ENCODE measurements around the gene TMCC3.
"Not testable (repeated sequence)": the region's sequence is repeated elsewhere in the genome, so short reads cannot be mapped to it uniquely, and the experiment has no call there.

The TMCC3 gene

DNA sequence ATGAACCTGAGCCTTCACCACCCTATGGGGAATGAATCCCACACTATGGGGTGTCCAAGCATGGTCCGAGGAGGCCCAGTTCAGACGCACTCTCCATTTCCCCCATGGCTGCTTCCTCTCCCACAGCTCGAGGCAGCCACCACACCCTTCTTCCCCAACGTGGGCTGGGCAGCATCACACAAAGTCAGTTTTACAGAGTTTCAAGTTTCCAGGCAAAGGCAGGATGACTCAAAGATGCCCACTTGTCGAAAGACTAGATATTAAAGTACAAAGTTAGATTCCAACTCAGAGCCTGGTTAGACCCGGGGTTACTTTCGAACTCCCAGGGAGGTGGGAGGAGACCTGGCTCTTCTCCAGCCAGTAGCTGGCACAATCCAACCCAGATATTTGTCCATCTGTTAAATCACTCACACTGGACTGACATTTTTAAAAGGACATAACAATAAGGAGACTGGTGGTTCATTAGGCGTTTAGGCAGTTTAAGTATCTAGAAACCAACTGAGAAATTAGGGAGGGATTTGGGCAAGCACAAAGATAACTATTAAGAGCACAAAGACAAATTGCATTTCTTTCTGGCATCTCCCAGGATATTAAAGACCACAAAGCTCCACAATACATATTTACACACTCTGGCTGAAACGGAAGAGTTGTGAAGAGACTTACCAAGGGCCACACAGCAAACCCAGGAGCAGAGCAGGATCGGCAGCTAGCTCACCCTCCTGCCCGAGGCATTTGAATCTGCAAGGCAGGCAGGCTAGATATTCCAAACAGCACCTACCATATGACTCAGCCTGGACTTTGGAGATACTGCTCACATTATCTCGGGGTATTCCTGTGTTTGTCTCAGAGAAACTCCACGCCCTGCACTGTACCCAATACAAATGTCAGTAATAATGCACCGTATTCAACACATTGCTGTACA, 34.8 kb downstream of the TMCC3 start:
- DNase-seq (ENCODE audit: low spot score): no peak
- no peaks in the 10 kb centered on the region for H3K9me3 Mint-ChIP-seq
- H3K36me3 Mint-ChIP-seq (ENCODE audit: low read depth): no peaks in the 10 kb centered on the region
- H3K4me3 Mint-ChIP-seq: no peak overlapping the region
- H3K27me3 Mint-ChIP-seq (ENCODE audit: low read depth): peaks cover 2% of the 10 kb centered on the region
- H3K4me1 Mint-ChIP-seq (ENCODE audit: low read depth): peaks cover 5% of the 10 kb centered on the region
- no peak overlapping the region for H3K27ac Mint-ChIP-seq

DNA sequence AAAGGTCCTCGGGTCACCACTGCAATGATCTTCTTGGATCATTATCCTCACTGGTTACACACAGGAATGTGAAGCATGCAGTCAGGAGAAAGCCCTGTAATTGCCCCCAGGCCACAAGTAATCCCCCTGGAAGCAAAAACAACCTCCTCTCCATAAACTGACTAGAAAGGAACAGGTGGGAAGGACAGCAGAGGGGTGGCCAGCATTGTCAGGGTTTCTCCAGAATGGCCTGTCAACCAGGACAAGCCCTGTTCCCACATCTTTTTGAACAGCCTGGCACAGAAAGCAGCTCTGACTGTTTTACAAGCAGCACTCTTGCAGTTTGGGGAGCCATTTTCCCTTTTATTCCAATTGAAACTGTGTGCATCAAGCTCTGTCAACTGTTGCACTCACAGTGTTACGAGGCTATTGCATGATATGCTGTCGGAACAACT, 36.1 kb downstream of the TMCC3 start:
- Mint-ChIP-seq H3K9me3 (no peaks in the 10 kb centered on the region), H3K4me1 (ENCODE audit: low read depth) (peaks cover 4% of the 10 kb centered on the region), H3K27ac (no peak overlapping the region), H3K27me3 (ENCODE audit: low read depth) (peaks cover 11% of the 10 kb centered on the region), H3K36me3 (ENCODE audit: low read depth) (no peaks in the 10 kb centered on the region), H3K4me3 (no peak overlapping the region)
- DNase-seq (ENCODE audit: low spot score): no peak

DNA sequence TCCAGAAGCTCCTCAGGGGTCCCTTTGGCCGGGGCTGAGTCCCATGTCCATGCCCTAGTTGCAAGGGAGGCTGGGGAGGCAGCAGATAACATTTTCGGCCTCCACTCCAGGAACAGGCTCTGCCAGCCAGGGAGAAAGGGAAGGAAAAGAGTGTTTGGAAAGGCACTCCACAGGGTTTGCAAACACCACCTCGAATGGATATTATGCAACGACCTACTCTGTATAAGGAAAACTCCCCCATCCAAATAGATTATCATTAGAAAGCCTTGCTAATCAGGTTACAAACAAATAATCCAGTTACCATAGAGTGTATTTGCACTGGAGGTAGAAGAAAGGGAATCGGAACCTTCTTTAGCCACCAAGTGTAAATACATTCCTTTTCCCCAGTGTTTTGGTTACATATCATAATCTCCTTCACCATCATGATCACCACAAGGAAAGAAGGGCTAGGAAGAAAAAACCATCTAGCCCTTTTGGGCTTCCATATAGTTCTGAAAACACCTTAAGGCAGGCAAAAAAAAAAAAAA, 40.4 kb downstream of the TMCC3 start:
- Mint-ChIP-seq H3K27ac (no peak overlapping the region), H3K9me3 (no peaks in the 10 kb centered on the region), H3K36me3 (ENCODE audit: low read depth) (no peaks in the 10 kb centered on the region), H3K4me1 (ENCODE audit: low read depth) (no peaks in the 10 kb centered on the region), H3K4me3 (no peak overlapping the region), H3K27me3 (ENCODE audit: low read depth) (peaks cover 26% of the 10 kb centered on the region)
- no peak for DNase-seq (ENCODE audit: low spot score)

DNA sequence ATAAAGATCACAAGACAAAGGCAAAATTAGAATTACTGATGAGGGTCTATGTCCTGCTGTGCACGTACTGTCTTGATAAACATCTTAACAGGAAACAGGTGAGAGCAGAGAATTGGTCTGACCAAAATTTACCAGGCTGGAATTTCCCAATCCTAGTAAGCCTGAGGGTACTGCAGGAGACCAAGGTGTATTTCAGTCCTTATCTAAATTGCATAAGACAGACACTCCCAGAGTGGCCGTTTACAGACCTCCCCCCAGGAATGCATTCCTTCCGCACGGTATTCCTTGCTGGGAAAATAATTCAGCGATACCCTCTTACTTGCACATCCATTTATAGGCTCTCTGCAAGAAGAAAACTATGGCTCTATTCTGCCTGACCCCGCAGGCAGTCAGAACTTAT, 43.5 kb downstream of the TMCC3 start:
- H3K36me3 Mint-ChIP-seq (ENCODE audit: low read depth); H3K9me3 Mint-ChIP-seq; H3K27ac Mint-ChIP-seq; DNase-seq (ENCODE audit: low spot score); H3K4me3 Mint-ChIP-seq; H3K4me1 Mint-ChIP-seq (ENCODE audit: low read depth): not testable (repeated sequence)
- peaks cover 33% of the 10 kb centered on the region for H3K27me3 Mint-ChIP-seq (ENCODE audit: low read depth)

DNA sequence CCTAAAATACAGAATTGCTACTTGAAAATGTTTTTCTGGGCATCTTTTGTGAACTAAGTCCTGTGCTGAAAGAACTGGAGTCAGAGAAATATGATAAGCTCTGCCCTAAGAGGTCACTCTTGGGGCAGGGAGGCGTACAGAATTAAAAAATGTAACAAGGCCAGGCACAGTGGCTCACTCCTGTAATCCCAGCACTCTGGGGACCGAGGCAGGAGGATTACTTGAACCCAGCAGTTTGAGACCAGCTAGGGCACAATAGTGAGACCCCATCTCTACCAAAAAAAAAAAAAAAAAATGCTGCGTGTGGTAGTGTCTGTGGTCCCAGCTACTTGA, 46.0 kb downstream of the TMCC3 start:
- no peak overlapping the region for H3K4me3 Mint-ChIP-seq
- no peak for DNase-seq (ENCODE audit: low spot score)
- no peak overlapping the region for H3K27ac Mint-ChIP-seq
- H3K36me3 Mint-ChIP-seq (ENCODE audit: low read depth): no peaks in the 10 kb centered on the region
- H3K4me1 Mint-ChIP-seq (ENCODE audit: low read depth): no peaks in the 10 kb centered on the region
- peaks cover 24% of the 10 kb centered on the region for H3K27me3 Mint-ChIP-seq (ENCODE audit: low read depth)
- no peaks in the 10 kb centered on the region for H3K9me3 Mint-ChIP-seq

DNA sequence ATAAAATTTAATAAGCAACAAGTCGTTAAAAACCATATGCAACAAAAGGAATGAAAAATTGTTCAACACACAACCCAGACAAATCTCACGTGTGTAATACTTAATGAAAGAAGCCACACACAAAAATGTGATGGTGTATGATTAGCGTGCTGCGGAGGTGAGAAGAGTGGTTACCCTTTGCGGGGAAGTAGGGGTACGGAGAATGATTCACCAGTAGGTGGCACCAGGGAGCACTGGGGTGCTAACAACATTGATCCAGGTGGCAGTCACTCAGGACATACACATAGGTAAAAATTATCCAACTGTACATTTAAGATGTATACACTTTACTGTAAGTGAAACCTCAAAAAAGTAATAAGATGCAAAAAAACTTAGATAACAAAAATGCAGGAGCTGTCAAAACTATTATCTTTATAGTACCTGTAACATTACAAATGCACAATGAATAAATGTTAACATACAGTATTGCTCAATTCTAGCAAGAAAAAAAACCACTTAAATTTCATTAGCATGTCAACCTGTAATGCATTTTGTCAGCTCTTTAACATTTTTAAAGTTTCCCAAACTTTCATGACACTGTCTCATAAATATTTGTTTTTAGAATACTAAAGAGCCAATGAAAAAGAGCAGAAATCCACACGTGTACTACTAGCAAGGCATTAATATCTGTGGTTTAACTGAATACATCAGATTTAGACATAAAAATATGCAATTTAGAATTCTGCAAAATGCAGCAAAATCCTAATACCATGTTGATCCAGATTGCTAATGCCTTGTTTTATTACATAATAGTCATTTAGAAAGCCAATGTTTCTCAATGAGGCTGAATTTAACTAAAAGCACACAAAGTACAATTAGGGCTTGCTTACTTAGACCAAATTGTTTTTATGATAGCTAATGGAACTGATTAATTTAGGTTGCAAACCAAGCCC, 46.7 kb downstream of the TMCC3 start:
- Mint-ChIP-seq H3K27ac (no peak overlapping the region), H3K36me3 (ENCODE audit: low read depth) (no peaks in the 10 kb centered on the region), H3K4me1 (ENCODE audit: low read depth) (no peaks in the 10 kb centered on the region), H3K27me3 (ENCODE audit: low read depth) (peaks cover 19% of the 10 kb centered on the region), H3K4me3 (no peak overlapping the region), H3K9me3 (no peaks in the 10 kb centered on the region)
- no peak for DNase-seq (ENCODE audit: low spot score)

DNA sequence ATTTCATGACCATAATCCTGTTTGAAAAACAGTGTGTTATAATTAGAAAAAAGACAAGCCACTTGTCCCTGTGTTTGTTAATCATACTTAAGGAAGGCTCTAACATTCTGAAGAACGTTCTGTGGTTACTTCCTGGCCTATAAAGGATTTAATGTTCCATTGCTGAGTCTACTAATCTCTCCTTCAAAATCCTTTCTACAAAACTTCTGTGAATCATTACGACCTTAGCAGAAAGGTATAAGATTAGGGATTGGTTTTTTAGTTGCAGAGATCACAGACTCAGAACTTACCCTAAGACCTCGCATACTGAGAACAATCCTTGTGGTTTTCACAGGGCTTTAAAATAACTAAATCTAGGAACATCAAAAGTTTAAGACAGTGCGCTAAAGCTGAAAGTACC, 48.3 kb downstream of the TMCC3 start:
- H3K27me3 Mint-ChIP-seq (ENCODE audit: low read depth): peaks cover 21% of the 10 kb centered on the region
- H3K9me3 Mint-ChIP-seq: no peaks in the 10 kb centered on the region
- H3K4me1 Mint-ChIP-seq (ENCODE audit: low read depth): no peaks in the 10 kb centered on the region
- H3K27ac Mint-ChIP-seq: no peak overlapping the region
- no peaks in the 10 kb centered on the region for H3K36me3 Mint-ChIP-seq (ENCODE audit: low read depth)
- DNase-seq (ENCODE audit: low spot score): no peak
- H3K4me3 Mint-ChIP-seq: no peak overlapping the region

DNA sequence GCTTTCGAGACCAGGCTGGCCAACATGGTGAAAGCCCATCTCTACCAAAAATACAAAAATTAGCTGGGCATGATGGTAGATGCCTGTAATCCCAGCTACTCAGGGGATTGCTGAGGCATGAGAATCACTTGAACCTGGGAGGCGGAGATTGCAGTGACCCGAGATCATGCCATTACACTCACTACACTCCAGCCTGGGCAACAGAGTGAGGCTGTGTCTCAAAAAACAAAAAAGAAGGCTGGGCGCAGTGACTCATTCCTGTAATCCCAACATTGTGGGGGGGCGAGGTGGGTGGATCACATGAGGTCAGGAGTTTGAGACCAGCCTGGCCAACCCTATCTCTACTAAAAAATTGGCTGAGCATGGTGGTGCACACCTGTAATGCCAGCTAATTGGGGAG, 49.0 kb downstream of the TMCC3 start:
- H3K36me3 Mint-ChIP-seq (ENCODE audit: low read depth); H3K27ac Mint-ChIP-seq: not testable (repeated sequence)

DNA sequence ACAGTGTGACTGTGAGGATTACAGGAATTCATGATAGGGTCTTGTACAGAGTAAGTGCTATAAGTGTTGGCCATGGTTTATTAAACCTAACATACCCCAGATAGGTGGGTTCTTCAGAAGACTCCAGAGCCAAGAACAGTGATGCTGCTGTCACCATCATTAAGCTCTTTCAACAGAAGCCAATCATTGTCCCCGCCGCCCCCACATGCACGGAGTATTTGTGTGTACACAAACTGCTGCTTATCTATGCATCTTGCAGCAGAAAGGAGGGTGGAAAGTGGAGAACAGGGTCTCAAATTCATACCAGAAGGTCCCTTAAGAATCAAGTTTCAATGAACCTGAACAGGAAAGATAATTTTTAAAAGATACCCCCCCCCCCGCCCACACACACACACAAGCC, 51.2 kb downstream of the TMCC3 start:
- H3K4me1 Mint-ChIP-seq (ENCODE audit: low read depth): no peaks in the 10 kb centered on the region
- H3K27me3 Mint-ChIP-seq (ENCODE audit: low read depth): peaks cover 15% of the 10 kb centered on the region
- no peaks in the 10 kb centered on the region for H3K9me3 Mint-ChIP-seq
- H3K36me3 Mint-ChIP-seq (ENCODE audit: low read depth): no peaks in the 10 kb centered on the region
- DNase-seq (ENCODE audit: low spot score): no peak
- no peak overlapping the region for H3K4me3 Mint-ChIP-seq
- H3K27ac Mint-ChIP-seq: no peak overlapping the region

More for the DNA sequence above, 49.0 kb downstream of the TMCC3 start:
- not testable (repeated sequence) for H3K4me1 Mint-ChIP-seq (ENCODE audit: low read depth); H3K4me3 Mint-ChIP-seq; DNase-seq (ENCODE audit: low spot score); H3K9me3 Mint-ChIP-seq
- H3K27me3 Mint-ChIP-seq (ENCODE audit: low read depth): peaks cover 21% of the 10 kb centered on the region

DNA sequence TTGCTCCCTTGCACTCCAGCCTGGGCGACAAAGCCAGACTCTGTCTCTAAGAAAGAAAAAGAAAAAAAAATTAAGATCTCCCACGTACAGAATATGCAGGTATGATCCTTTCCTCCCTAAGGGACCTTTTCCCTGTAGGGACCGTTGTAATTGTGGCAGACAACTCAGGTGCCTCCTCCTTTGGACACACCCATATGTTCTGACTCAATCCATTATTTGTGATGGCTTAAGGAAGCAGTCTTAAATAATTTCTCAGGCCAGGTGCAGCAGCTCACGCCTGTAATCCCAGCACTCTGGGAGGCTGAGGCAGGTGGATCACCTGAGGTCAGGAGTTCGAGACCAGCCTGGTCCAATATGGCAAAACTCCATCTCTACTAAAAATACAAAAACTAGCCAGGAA, 53.1 kb downstream of the TMCC3 start:
- no peak for DNase-seq (ENCODE audit: low spot score)
- Mint-ChIP-seq H3K36me3 (ENCODE audit: low read depth) (no peaks in the 10 kb centered on the region), H3K27ac (no peak overlapping the region), H3K9me3 (no peaks in the 10 kb centered on the region), H3K4me1 (ENCODE audit: low read depth) (no peaks in the 10 kb centered on the region), H3K4me3 (no peak overlapping the region), H3K27me3 (ENCODE audit: low read depth) (peaks cover 13% of the 10 kb centered on the region)

DNA sequence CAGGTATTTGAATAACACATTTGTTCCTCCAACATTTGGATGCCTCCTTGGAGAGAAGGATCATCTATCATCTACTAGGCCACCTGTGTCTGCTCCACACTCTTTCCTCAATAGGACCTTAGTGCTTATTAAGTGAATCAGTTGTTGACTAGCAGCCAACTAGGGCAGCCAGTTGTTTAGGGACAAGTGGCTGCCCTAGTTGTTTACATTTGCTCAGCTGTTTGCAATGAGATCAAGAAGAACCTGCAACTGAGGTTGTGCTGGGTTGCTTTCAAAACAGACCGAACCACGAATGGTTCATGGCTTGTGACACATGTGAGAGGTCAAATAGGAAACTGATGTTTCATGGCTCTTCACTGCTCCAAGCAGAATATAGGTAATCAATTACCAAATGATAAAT, 53.8 kb downstream of the TMCC3 start:
- Mint-ChIP-seq H3K27ac (no peak overlapping the region), H3K4me1 (ENCODE audit: low read depth) (no peaks in the 10 kb centered on the region), H3K4me3 (no peak overlapping the region), H3K27me3 (ENCODE audit: low read depth) (peaks cover 13% of the 10 kb centered on the region), H3K9me3 (no peaks in the 10 kb centered on the region), H3K36me3 (ENCODE audit: low read depth) (no peaks in the 10 kb centered on the region)
- DNase-seq (ENCODE audit: low spot score): no peak

DNA sequence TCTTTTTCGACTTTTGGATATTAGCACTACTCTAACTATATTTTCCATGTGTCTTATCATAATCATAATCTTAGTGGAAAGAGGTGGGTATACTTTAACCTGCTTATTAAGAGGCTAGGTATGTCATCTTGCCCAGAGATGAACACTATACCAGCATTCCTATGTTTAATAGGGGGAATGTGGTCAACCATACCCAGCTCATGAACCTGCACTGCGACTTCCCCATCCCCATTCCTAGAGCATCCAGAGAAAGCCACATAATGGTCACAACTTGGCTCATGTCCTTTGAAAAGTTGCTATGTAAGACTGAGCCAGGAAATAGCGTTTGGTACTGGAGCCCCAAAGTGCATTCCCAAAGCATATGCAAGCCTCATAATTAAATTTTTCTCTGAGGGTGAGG, 55.2 kb downstream of the TMCC3 start:
- DNase-seq (ENCODE audit: low spot score): no peak
- no peaks in the 10 kb centered on the region for H3K36me3 Mint-ChIP-seq (ENCODE audit: low read depth)
- no peak overlapping the region for H3K4me3 Mint-ChIP-seq
- peaks cover 13% of the 10 kb centered on the region for H3K27me3 Mint-ChIP-seq (ENCODE audit: low read depth)
- no peaks in the 10 kb centered on the region for H3K4me1 Mint-ChIP-seq (ENCODE audit: low read depth)
- no peaks in the 10 kb centered on the region for H3K9me3 Mint-ChIP-seq
- H3K27ac Mint-ChIP-seq: no peak overlapping the region

DNA sequence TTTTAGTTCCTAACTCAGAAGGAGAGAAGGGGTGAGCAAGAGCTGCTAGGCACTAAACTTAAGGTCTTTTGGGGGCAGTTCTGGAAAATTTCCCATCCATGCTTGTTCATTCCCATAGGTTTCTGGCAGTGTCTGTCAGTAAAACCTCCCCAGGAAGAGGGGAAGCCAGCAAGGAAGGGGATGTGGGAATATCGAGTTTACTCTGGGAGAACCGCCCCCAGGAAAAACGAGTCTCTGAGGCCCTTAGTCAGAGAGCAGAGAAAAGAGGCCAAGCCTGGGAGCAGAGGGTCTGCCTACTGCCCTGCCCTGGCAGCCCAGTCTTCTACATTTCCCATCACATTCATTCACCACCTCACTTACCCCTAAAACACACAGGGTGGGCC, 55.9 kb downstream of the TMCC3 start:
- no peak overlapping the region for H3K4me3 Mint-ChIP-seq
- no peaks in the 10 kb centered on the region for H3K4me1 Mint-ChIP-seq (ENCODE audit: low read depth)
- H3K36me3 Mint-ChIP-seq (ENCODE audit: low read depth): no peaks in the 10 kb centered on the region
- no peak for DNase-seq (ENCODE audit: low spot score)
- no peaks in the 10 kb centered on the region for H3K9me3 Mint-ChIP-seq
- H3K27me3 Mint-ChIP-seq (ENCODE audit: low read depth): peaks cover 11% of the 10 kb centered on the region
- no peak overlapping the region for H3K27ac Mint-ChIP-seq

DNA sequence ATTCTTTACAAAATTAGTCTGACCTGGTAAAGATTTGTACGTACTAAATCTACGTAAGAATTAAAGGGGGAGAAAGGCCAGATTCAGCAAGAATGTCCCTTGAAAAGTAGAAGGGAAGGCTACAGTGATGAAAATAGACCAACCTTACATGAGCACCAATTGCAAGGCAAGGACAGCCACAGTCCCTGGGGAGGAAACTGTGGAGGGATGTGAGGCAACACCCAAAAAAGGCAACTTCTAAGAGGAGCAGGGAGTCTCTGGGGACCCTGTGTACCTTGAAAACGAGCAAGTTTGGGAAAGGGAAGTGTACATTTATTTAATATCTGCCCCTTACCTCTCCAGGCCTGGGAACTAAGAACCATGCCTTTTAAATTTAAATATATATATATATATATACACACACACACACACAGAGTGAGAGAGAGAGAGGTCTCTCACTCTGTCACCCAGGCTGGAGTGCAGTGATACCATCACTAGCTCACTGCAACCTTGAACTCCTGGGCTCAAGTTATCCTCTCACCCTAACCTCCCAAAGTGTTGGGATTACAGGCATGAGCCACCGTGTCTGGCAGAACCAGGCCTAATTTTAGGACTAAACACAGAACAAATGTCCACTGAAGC, 56.4 kb downstream of the TMCC3 start:
- no peak for DNase-seq (ENCODE audit: low spot score)
- Mint-ChIP-seq H3K4me1 (ENCODE audit: low read depth) (no peaks in the 10 kb centered on the region), H3K9me3 (no peaks in the 10 kb centered on the region), H3K27me3 (ENCODE audit: low read depth) (peaks cover 11% of the 10 kb centered on the region), H3K4me3 (no peak overlapping the region), H3K27ac (no peak overlapping the region), H3K36me3 (ENCODE audit: low read depth) (no peaks in the 10 kb centered on the region)

Data from T-helper 2 cell treated with Interferon-gamma antibody and Interleukin-4, amounts not matched to agents 5 μg/mL and 100 μg/mL, for 36 hours (primary cell).